ENCODE data around the gene TXNIP.

The TXNIP gene

GRCh38 chr1:145992502-145992936 is 3.9 kb downstream of the TXNIP start:
- no peak for TF ChIP-seq CTCF (IDR thresholded peaks at IDR 0.05)

- TF ChIP-seq CTCF (IDR thresholded peaks at IDR 0.05) = no peak
These were observed 4.5 kb downstream of the TXNIP start for GRCh38 chr1:145991735-145992412.

- no peak for TF ChIP-seq CTCF (IDR thresholded peaks at IDR 0.05)
These were observed 6.0 kb downstream of the TXNIP start for GRCh38 chr1:145990249-145990855.

GRCh38 chr1:145988773-145989172 is 7.6 kb downstream of the TXNIP start:
- no peak for TF ChIP-seq CTCF (IDR thresholded peaks at IDR 0.05)

GRCh38 chr1:145987926-145988325 is 8.5 kb downstream of the TXNIP start:
- no peak for TF ChIP-seq CTCF (IDR thresholded peaks at IDR 0.05)

GRCh38 chr1:145986551-145986950 is 9.8 kb downstream of the TXNIP start:
- no peak for TF ChIP-seq CTCF (IDR thresholded peaks at IDR 0.05)

GRCh38 chr1:145985502-145986439 is 10.6 kb downstream of the TXNIP start:
- TF ChIP-seq CTCF (IDR thresholded peaks at IDR 0.05) = no peak

Measured in LNCAP (cell line).